GM12864 (cell line): Measurements from ENCODE around the gene KMT2A.

Experiments
- DNase-seq: peaks from one replicate; pipeline ENCODE4 v3.0.0-alpha.2; 2011; ENCODE audit warnings: low read depth
- H3K4me3 ChIP-seq: 2 replicates; pipeline ENCODE4 v1.5.1; 2011; ENCODE audit warnings: mild to moderate bottlenecking, low read depth, low read length, control low read depth
- TF ChIP-seq, protein P1 (sequence below): IDR thresholded peaks from 2 replicates; pipeline ENCODE4 v1.5.1; 2011; ENCODE audit warnings: low read depth, mild to moderate bottlenecking, moderate library complexity, low read length, control low read depth, inconsistent platforms; ENCODE audit errors: missing control alignments

The KMT2A gene

DNA sequence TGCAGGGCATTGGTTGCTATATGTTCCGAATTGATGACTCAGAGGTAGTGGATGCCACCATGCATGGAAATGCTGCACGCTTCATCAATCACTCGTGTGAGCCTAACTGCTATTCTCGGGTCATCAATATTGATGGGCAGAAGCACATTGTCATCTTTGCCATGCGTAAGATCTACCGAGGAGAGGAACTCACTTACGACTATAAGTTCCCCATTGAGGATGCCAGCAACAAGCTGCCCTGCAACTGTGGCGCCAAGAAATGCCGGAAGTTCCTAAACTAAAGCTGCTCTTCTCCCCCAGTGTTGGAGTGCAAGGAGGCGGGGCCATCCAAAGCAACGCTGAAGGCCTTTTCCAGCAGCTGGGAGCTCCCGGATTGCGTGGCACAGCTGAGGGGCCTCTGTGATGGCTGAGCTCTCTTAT is 85.6 kb downstream of the KMT2A start:
- DNase-seq, result peak; percentile 30
- H3K4me3 ChIP-seq, result no peak overlapping the region
- TF ChIP-seq, protein P1, sequence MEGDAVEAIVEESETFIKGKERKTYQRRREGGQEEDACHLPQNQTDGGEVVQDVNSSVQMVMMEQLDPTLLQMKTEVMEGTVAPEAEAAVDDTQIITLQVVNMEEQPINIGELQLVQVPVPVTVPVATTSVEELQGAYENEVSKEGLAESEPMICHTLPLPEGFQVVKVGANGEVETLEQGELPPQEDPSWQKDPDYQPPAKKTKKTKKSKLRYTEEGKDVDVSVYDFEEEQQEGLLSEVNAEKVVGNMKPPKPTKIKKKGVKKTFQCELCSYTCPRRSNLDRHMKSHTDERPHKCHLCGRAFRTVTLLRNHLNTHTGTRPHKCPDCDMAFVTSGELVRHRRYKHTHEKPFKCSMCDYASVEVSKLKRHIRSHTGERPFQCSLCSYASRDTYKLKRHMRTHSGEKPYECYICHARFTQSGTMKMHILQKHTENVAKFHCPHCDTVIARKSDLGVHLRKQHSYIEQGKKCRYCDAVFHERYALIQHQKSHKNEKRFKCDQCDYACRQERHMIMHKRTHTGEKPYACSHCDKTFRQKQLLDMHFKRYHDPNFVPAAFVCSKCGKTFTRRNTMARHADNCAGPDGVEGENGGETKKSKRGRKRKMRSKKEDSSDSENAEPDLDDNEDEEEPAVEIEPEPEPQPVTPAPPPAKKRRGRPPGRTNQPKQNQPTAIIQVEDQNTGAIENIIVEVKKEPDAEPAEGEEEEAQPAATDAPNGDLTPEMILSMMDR, result no peak

GRCh38 chr11:118522571-118523072 is 86.3 kb downstream of the KMT2A start:
- DNase-seq, result no peak
- H3K4me3 ChIP-seq, result no peak overlapping the region
- TF ChIP-seq, protein P1, result peak; percentile 30

DNA sequence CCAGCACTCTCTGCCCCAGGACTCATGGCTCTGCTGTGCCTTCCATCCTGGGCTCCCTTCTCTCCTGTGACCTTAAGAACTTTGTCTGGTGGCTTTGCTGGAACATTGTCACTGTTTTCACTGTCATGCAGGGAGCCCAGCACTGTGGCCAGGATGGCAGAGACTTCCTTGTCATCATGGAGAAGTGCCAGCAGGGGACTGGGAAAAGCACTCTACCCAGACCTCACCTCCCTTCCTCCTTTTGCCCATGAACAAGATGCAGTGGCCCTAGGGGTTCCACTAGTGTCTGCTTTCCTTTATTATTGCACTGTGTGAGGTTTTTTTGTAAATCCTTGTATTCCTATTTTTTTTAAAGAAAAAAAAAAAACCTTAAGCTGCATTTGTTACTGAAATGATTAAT is 88.1 kb downstream of the KMT2A start:
- no peak for DNase-seq
- no peak overlapping the region for H3K4me3 ChIP-seq
- TF ChIP-seq, protein P1, result no peak

DNA sequence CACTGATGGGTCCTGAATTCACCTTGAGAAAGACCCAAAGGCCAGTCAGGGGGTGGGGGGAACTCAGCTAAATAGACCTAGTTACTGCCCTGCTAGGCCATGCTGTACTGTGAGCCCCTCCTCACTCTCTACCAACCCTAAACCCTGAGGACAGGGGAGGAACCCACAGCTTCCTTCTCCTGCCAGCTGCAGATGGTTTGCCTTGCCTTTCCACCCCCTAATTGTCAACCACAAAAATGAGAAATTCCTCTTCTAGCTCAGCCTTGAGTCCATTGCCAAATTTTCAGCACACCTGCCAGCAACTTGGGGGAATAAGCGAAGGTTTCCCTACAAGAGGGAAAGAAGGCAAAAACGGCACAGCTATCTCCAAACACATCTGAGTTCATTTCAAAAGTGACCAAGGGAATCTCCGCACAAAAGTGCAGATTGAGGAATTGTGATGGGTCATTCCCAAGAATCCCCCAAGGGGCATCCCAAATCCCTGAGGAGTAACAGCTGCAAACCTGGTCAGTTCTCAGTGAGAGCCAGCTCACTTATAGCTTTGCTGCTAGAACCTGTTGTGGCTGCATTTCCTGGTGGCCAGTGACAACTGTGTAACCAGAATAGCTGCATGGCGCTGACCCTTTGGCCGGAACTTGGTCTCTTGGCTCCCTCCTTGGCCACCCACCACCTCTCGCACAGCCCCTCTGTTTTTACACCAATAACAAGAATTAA is 88.6 kb downstream of the KMT2A start:
- no peak overlapping the region for H3K4me3 ChIP-seq
- TF ChIP-seq, protein P1, result no peak
- DNase-seq, result no peak

DNA sequence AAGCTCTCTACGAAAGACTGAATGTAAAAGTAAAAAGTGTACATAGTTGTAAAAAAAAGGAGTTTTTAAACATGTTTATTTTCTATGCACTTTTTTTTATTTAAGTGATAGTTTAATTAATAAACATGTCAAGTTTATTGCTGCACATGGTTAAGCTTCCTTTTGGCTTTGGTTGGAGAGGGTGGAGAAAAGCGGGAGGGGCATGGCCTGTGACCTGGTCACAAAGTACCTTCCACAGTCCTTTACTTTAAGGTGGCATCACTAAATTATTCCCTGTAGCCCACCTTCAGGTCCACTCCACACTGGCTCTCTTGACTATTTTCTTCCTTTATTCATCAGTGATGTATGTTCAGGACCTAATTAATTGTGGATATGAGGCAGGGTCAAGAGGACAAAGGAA is 90.4 kb downstream of the KMT2A start:
- DNase-seq, result no peak
- TF ChIP-seq, protein P1, result no peak
- H3K4me3 ChIP-seq, result no peak overlapping the region

DNA sequence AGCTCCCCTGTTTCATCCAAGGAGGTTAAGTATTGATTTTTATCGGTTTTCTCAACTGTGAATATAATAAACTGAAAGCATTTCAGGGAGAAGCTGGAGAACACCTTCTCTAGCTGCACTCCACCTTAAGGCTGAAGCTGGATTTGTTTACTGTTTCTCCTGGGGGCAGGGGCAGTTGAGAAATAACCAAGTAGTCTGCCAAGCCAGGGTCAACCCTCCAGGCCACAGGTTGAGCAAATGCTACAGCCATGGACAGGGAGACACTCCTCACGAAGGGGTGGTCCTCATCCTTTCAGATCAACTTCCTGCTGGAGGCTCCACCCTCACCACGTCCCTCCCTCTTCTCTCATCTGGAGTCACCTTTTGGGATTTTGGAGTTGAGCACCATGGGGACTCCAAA is 90.8 kb downstream of the KMT2A start, which contains the start of gene TTC36:
Gene TTC36 (plus strand): TSS at position 366 of the 400 bp plus-strand sequence. CDS start 21 bp downstream, at position 387.
- no peak for DNase-seq
- TF ChIP-seq, protein P1, result no peak
- no peak within 1 kb of the TSS for H3K4me3 ChIP-seq

- DNase-seq, result no peak
- H3K4me3 ChIP-seq, result no peak overlapping the region
- TF ChIP-seq, protein P1, result no peak
These were observed 92.2 kb downstream of the KMT2A start for GRCh38 chr11:118528511-118528910.
